Small intestine (tissue), 7 donors: ENCODE results near the gene PTPN21. TPM values are rescaled to one million over a fixed set of nuclear protein-coding genes. Genes with fewer than 3 reads are reported as not detected.

Experiments used
- DNase-seq, 2 donors: peaks; one replicate each; pipeline versions ENCODE4 v3.0.0 to v3.0.0-alpha.2; 2013
- FAIRE-seq: peaks from 2 replicates; lab custom pipeline; 2012; peaks lifted over from hg19 to GRCh38; lab: Jason Lieb, UNC
- H3K27ac ChIP-seq, 3 donors: one replicate each; pipeline ENCODE4 v1.5.1; 2013; ENCODE audit warnings: low read length in 2 of 3, mild to moderate bottlenecking in 2 of 3, control low read depth in 1 of 3, inconsistent platforms in 1 of 3, low read depth in 1 of 3, moderate library complexity in 1 of 3
- H3K27me3 ChIP-seq, 3 donors: one replicate each; pipeline ENCODE4 v1.6.1; 2013; ENCODE audit warnings: low read length in 3 of 3, inconsistent platforms in 1 of 3; ENCODE audit not compliant: control insufficient read depth in 3 of 3, insufficient read depth in 3 of 3
- H3K36me3 ChIP-seq, 3 donors: one replicate each; pipeline ENCODE4 v1.6.1; 2013; ENCODE audit warnings: low read length in 3 of 3, inconsistent platforms in 1 of 3, low read depth in 1 of 3, mild to moderate bottlenecking in 1 of 3, moderate library complexity in 1 of 3; ENCODE audit not compliant: control insufficient read depth in 3 of 3, insufficient read depth in 2 of 3
- H3K4me1 ChIP-seq, 3 donors: one replicate each; pipeline ENCODE4 v1.6.1; 2013; ENCODE audit warnings: low read length in 2 of 3, inconsistent platforms in 1 of 3, low read depth in 1 of 3, mild to moderate bottlenecking in 1 of 3, moderate library complexity in 1 of 3; ENCODE audit not compliant: control insufficient read depth in 3 of 3, insufficient read depth in 2 of 3
- H3K4me3 ChIP-seq, 3 donors: one replicate each; pipeline ENCODE4 v1.5.1; 2013; ENCODE audit warnings: low read length in 3 of 3, control low read depth in 1 of 3, inconsistent platforms in 1 of 3, low read depth in 1 of 3, mild to moderate bottlenecking in 1 of 3, moderate library complexity in 1 of 3
- H3K9me3 ChIP-seq, 2 donors: one replicate each; pipeline ENCODE4 v1.6.1; 2013; ENCODE audit warnings: low read depth in 1 of 2, low read length in 1 of 2; ENCODE audit not compliant: control insufficient read depth in 2 of 2, insufficient read depth in 1 of 2
- WGBS, 3 donors: extraction: QIAGEN DNeasy Blood & Tissue Kit; methylation state at CpG; one replicate each; pipeline ENCODE4 v1.1.7; 2013; 5-methylcytosine and 5-hydroxymethylcytosine counted together
- polyA plus RNA-seq, 4 donors: library from polyadenylated mRNA; stranded (reverse) in 3 of 4; unstranded in 1 of 4; fragments of 200-250 nt in 3 of 4; fragments of 120-200 nt in 1 of 4; gene quantifications; one replicate each; pipeline versions ENCODE4 v1.2.1 to v1.2.3, GENCODE V29; 2013
- donor health status: healthy with polysubstance abuse.
- donor health status: control.
- donor health status: control.
- donor health status: Bipolar disorder and iron deficiency.
- donor health status: healthy.

Gene PTPN21
- polyA plus RNA-seq, 4 donors, result 4.7 to 14.3 (median 9.2) TPM

GRCh38 chr14:88470542-88471440 is 84.0 kb downstream of the PTPN21 start:
- Histone ChIP-seq H3K4me1 (peaks cover 0 to 11% (median 4%) of the 10 kb centered on the region in 3 donors), H3K27ac (no peak overlapping the region), H3K4me3 (no peak overlapping the region), H3K36me3 (peaks cover 3 to 22% (median 13%) of the 10 kb centered on the region in 3 donors), H3K9me3 (no peaks in the 10 kb centered on the region), H3K27me3 (no peaks in the 10 kb centered on the region)
- no peak for FAIRE-seq
- DNase-seq, result no peak
- 91 to 94% (median 93%) methylated on average over 7 of the region's 7 CpGs for WGBS, 3 donors

GRCh38 chr14:88468406-88468805 is 86.4 kb downstream of the PTPN21 start:
- Histone ChIP-seq H3K4me1 (peaks cover 0 to 4% (median 0%) of the 10 kb centered on the region in 3 donors), H3K36me3 (peaks cover 0 to 22% (median 13%) of the 10 kb centered on the region in 3 donors), H3K27me3 (no peaks in the 10 kb centered on the region), H3K9me3 (no peaks in the 10 kb centered on the region), H3K27ac (no peak overlapping the region), H3K4me3 (no peak overlapping the region)
- FAIRE-seq, result no peak
- DNase-seq, result no peak
- WGBS, 3 donors, result 73 to 89% (median 76%) methylated on average over 1 of the region's 1 CpG

- Histone ChIP-seq H3K27ac (no peak overlapping the region), H3K27me3 (no peaks in the 10 kb centered on the region), H3K4me3 (no peak overlapping the region), H3K9me3 (peaks cover 0 to 7% of the 10 kb centered on the region in 2 donors), H3K36me3 (peaks cover 0 to 16% (median 3%) of the 10 kb centered on the region in 3 donors), H3K4me1 (no peaks in the 10 kb centered on the region)
- WGBS, 3 donors, result 70 to 75% (median 72%) methylated on average over 4 of the region's 4 CpGs
- DNase-seq (peak; percentile 50 to 67), FAIRE-seq (no peak)
Measured at GRCh38 chr14:88463318-88463717, 91.5 kb downstream of the PTPN21 start.

GRCh38 chr14:88454886-88455285 is 99.9 kb downstream of the PTPN21 start:
- no peak overlapping the region for H3K4me3 ChIP-seq
- H3K27ac ChIP-seq, result no peak overlapping the region
- 80 to 95% (median 85%) methylated on average over 2 of the region's 2 CpGs for WGBS, 3 donors
- H3K27me3 ChIP-seq, result no peaks in the 10 kb centered on the region
- peaks cover 0 to 13% (median 0%) of the 10 kb centered on the region in 3 donors for H3K36me3 ChIP-seq
- H3K9me3 ChIP-seq, result peaks cover 0 to 12% of the 10 kb centered on the region in 2 donors
- FAIRE-seq (no peak), DNase-seq (no peak)
- H3K4me1 ChIP-seq, result no peaks in the 10 kb centered on the region

- no peak for FAIRE-seq
- no peaks in the 10 kb centered on the region for H3K4me1 ChIP-seq
Measured at GRCh38 chr14:88452231-88452630, 102.6 kb downstream of the PTPN21 start.

GRCh38 chr14:88439088-88439487 is 115.7 kb downstream of the PTPN21 start:
- H3K36me3 ChIP-seq, result peaks cover 0 to 13% (median 2%) of the 10 kb centered on the region in 3 donors
- DNase-seq (no peak), FAIRE-seq (no peak)
- no peaks in the 10 kb centered on the region for H3K27me3 ChIP-seq
- H3K4me1 ChIP-seq, result no peaks in the 10 kb centered on the region
- H3K9me3 ChIP-seq, result no peaks in the 10 kb centered on the region
- 87 to 89% (median 88%) methylated on average over 2 of the region's 2 CpGs for WGBS, 3 donors
- no peak overlapping the region for H3K27ac ChIP-seq
- H3K4me3 ChIP-seq, result no peak overlapping the region

More at GRCh38 chr14:88452231-88452630, 102.6 kb downstream of the PTPN21 start:
- Histone ChIP-seq H3K4me3 (no peak overlapping the region), H3K36me3 (peaks cover 0 to 13% (median 0%) of the 10 kb centered on the region in 3 donors), H3K27ac (no peak overlapping the region), H3K9me3 (peaks cover 0 to 12% of the 10 kb centered on the region in 2 donors), H3K27me3 (no peaks in the 10 kb centered on the region)
- 89 to 96% (median 90%) methylated on average over 4 of the region's 4 CpGs for WGBS, 3 donors
- DNase-seq, result no peak

GRCh38 chr14:88437658-88438057 is 117.1 kb downstream of the PTPN21 start:
- H3K4me1 ChIP-seq, result no peaks in the 10 kb centered on the region
- peaks cover 0 to 13% (median 2%) of the 10 kb centered on the region in 3 donors for H3K36me3 ChIP-seq
- no peaks in the 10 kb centered on the region for H3K27me3 ChIP-seq
- H3K27ac ChIP-seq, result no peak overlapping the region
- DNase-seq, result peak in 1 of 2 donors; percentile 4
- no peaks in the 10 kb centered on the region for H3K9me3 ChIP-seq
- no peak for FAIRE-seq
- WGBS, 3 donors, result 91 to 92% (median 92%) methylated on average over 5 of the region's 5 CpGs
- no peak overlapping the region for H3K4me3 ChIP-seq

- no peak overlapping the region for H3K27ac ChIP-seq
- peaks cover 0 to 10% (median 1%) of the 10 kb centered on the region in 3 donors for H3K36me3 ChIP-seq
- H3K9me3 ChIP-seq, result no peaks in the 10 kb centered on the region
- no peaks in the 10 kb centered on the region for H3K4me1 ChIP-seq
- FAIRE-seq (no peak), DNase-seq (no peak)
- WGBS, 3 donors, result 84 to 87% (median 87%) methylated on average over 2 of the region's 2 CpGs
- no peaks in the 10 kb centered on the region for H3K27me3 ChIP-seq
- no peak overlapping the region for H3K4me3 ChIP-seq
Measured at GRCh38 chr14:88430976-88431375, 123.8 kb downstream of the PTPN21 start.
